ENCODE measurements around the gene FAIM2.
"Not testable (repeated sequence)": the region's sequence is repeated elsewhere in the genome, so short reads cannot be mapped to it uniquely, and the experiment has no call there.

Gene FAIM2

GRCh38 chr12:49878021-49878420 lies 25.7 kb downstream of the FAIM2 start:
- no peak for DNase-seq (ENCODE audit: low spot score)

- DNase-seq (ENCODE audit: low spot score), result no peak
Observed at GRCh38 chr12:49877066-49877465, 26.6 kb downstream of the FAIM2 start.

GRCh38 chr12:49876070-49876469 lies 27.6 kb downstream of the FAIM2 start:
- DNase-seq (ENCODE audit: low spot score), result no peak

- no peak for DNase-seq (ENCODE audit: low spot score)
Observed at GRCh38 chr12:49875115-49875720, 28.5 kb downstream of the FAIM2 start.

GRCh38 chr12:49874142-49874897 lies 29.4 kb downstream of the FAIM2 start:
- DNase-seq (ENCODE audit: low spot score), result no peak

GRCh38 chr12:49873361-49873934 lies 30.3 kb downstream of the FAIM2 start:
- DNase-seq (ENCODE audit: low spot score), result no peak

- DNase-seq (ENCODE audit: low spot score), result no peak
Observed at GRCh38 chr12:49872781-49873181, 30.9 kb downstream of the FAIM2 start.

GRCh38 chr12:49872381-49872780 lies 31.3 kb downstream of the FAIM2 start:
- DNase-seq (ENCODE audit: low spot score), result no peak

- not testable (repeated sequence) for DNase-seq (ENCODE audit: low spot score)
Observed at GRCh38 chr12:49871811-49872251, 31.9 kb downstream of the FAIM2 start.

GRCh38 chr12:49871263-49871561 lies 32.5 kb downstream of the FAIM2 start:
- no peak for DNase-seq (ENCODE audit: low spot score)

GRCh38 chr12:49870501-49871262 lies 33.0 kb downstream of the FAIM2 start:
- no peak for DNase-seq (ENCODE audit: low spot score)

GRCh38 chr12:49869816-49870500 lies 33.7 kb downstream of the FAIM2 start:
- DNase-seq (ENCODE audit: low spot score), result no peak

GRCh38 chr12:49868952-49869815 lies 34.5 kb downstream of the FAIM2 start:
- peak; percentile 21 for DNase-seq (ENCODE audit: low spot score)

- no peak for DNase-seq (ENCODE audit: low spot score)
Observed at GRCh38 chr12:49868449-49868848, 35.3 kb downstream of the FAIM2 start.

GRCh38 chr12:49867570-49868341 lies 35.9 kb downstream of the FAIM2 start:
- peak; percentile 87 for DNase-seq (ENCODE audit: low spot score)

GRCh38 chr12:49866859-49867569 lies 36.7 kb downstream of the FAIM2 start:
- peak; percentile 83 for DNase-seq (ENCODE audit: low spot score)

- DNase-seq (ENCODE audit: low spot score), result no peak
Observed at GRCh38 chr12:49865782-49866135, 37.9 kb downstream of the FAIM2 start.

GRCh38 chr12:49865109-49865781 lies 38.5 kb downstream of the FAIM2 start:
- DNase-seq (ENCODE audit: low spot score), result no peak

GRCh38 chr12:49864798-49865090 lies 39.0 kb downstream of the FAIM2 start:
- no peak for DNase-seq (ENCODE audit: low spot score)
